Measurements from ENCODE around the gene TUBGCP3. TPM values are rescaled to one million over a fixed set of nuclear protein-coding genes. Genes with fewer than 3 reads are reported as not detected.

TUBGCP3 gene
- total RNA-seq, 1 donor from 2014 or later, result 22.4 TPM

DNA sequence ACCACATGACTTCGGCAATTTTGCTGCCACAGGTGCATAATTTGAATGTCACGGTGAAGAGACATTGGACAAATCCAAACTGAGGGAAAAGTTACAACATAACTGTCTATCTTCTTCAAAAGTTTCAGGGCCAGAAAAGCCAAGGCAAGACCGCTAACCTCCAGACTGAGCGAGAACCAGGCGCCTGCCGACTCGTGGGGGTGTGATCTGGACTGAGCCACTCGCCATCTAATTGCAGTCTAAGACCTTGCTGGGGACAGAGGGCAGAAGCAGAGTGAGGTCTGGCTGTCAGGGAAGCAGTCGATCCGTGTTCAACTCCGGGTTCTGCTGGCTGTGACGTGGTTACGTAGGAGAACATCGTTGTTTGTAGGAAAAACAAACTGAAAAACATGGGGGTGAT is 123.2 kb downstream of the TUBGCP3 start:
- intact Hi-C loops (cut with DNase I), result no loop called here
- no peak overlapping the region for H3K4me3 ChIP-seq
- H3K27ac ChIP-seq, result no peak overlapping the region
- no peak for DNase-seq (ENCODE audit: low spot score in 2 of 2)
- H3K9me3 ChIP-seq, result peaks cover 0 to under 1% of the 10 kb centered on the region in 2 donors
- H3K4me1 ChIP-seq, result no peaks in the 10 kb centered on the region
- no peaks in the 10 kb centered on the region for H3K36me3 ChIP-seq
- H3K27me3 ChIP-seq, result no peaks in the 10 kb centered on the region
- TF ChIP-seq, protein P1, sequence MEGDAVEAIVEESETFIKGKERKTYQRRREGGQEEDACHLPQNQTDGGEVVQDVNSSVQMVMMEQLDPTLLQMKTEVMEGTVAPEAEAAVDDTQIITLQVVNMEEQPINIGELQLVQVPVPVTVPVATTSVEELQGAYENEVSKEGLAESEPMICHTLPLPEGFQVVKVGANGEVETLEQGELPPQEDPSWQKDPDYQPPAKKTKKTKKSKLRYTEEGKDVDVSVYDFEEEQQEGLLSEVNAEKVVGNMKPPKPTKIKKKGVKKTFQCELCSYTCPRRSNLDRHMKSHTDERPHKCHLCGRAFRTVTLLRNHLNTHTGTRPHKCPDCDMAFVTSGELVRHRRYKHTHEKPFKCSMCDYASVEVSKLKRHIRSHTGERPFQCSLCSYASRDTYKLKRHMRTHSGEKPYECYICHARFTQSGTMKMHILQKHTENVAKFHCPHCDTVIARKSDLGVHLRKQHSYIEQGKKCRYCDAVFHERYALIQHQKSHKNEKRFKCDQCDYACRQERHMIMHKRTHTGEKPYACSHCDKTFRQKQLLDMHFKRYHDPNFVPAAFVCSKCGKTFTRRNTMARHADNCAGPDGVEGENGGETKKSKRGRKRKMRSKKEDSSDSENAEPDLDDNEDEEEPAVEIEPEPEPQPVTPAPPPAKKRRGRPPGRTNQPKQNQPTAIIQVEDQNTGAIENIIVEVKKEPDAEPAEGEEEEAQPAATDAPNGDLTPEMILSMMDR (IDR thresholded peaks at IDR 0.05), result no peak

- no peaks in the 10 kb centered on the region for H3K27me3 ChIP-seq
- no peaks in the 10 kb centered on the region for H3K36me3 ChIP-seq
- H3K27ac ChIP-seq, result no peak overlapping the region
- H3K4me3 ChIP-seq, result no peak overlapping the region
- peaks cover 0 to 6% of the 10 kb centered on the region in 2 donors for H3K9me3 ChIP-seq
- intact Hi-C loops (cut with DNase I), result no loop called here
- no peaks in the 10 kb centered on the region for H3K4me1 ChIP-seq
- TF ChIP-seq, protein P1 (IDR thresholded peaks at IDR 0.05), result no peak
- no peak for DNase-seq (ENCODE audit: low spot score in 2 of 2)
These were observed 125.5 kb downstream of the TUBGCP3 start for GRCh38 chr13:112462408-112462807.

- H3K27ac ChIP-seq, result no peak overlapping the region
- H3K27me3 ChIP-seq, result no peaks in the 10 kb centered on the region
- H3K4me3 ChIP-seq, result no peak overlapping the region
- peaks cover 0 to 6% of the 10 kb centered on the region in 2 donors for H3K9me3 ChIP-seq
- no peaks in the 10 kb centered on the region for H3K4me1 ChIP-seq
- intact Hi-C loops (cut with DNase I), result no loop called here
- no peaks in the 10 kb centered on the region for H3K36me3 ChIP-seq
- TF ChIP-seq, protein P1 (IDR thresholded peaks at IDR 0.05), result no peak
- no peak for DNase-seq (ENCODE audit: low spot score in 2 of 2)
These were observed 130.5 kb downstream of the TUBGCP3 start for GRCh38 chr13:112457485-112457884.

DNA sequence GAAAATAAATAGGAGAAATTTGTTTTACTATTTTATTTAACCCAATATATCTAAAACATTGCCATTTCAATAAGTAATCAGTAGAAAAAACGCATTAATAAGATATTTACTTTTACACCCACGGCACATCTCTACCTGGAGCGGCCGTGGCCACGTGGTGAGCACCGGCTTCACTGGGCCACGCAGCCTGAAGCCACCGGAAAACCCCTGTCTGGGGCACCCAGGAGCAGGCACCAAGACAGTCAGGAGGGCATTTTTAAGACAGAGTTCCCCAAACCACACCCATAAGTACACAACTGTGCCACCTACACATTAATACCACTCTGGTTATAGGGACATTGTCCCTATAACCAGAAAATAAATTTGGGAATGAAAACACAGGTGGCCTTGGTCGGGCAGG is 130.9 kb downstream of the TUBGCP3 start:
- no peak overlapping the region for H3K27ac ChIP-seq
- H3K36me3 ChIP-seq, result no peaks in the 10 kb centered on the region
- DNase-seq (ENCODE audit: low spot score in 2 of 2), result no peak
- H3K9me3 ChIP-seq, result peaks cover 0 to 6% of the 10 kb centered on the region in 2 donors
- TF ChIP-seq, protein P1 (IDR thresholded peaks at IDR 0.05), result no peak
- H3K4me3 ChIP-seq, result no peak overlapping the region
- no peaks in the 10 kb centered on the region for H3K27me3 ChIP-seq
- intact Hi-C loops (cut with DNase I), result no loop called here
- no peaks in the 10 kb centered on the region for H3K4me1 ChIP-seq

DNA sequence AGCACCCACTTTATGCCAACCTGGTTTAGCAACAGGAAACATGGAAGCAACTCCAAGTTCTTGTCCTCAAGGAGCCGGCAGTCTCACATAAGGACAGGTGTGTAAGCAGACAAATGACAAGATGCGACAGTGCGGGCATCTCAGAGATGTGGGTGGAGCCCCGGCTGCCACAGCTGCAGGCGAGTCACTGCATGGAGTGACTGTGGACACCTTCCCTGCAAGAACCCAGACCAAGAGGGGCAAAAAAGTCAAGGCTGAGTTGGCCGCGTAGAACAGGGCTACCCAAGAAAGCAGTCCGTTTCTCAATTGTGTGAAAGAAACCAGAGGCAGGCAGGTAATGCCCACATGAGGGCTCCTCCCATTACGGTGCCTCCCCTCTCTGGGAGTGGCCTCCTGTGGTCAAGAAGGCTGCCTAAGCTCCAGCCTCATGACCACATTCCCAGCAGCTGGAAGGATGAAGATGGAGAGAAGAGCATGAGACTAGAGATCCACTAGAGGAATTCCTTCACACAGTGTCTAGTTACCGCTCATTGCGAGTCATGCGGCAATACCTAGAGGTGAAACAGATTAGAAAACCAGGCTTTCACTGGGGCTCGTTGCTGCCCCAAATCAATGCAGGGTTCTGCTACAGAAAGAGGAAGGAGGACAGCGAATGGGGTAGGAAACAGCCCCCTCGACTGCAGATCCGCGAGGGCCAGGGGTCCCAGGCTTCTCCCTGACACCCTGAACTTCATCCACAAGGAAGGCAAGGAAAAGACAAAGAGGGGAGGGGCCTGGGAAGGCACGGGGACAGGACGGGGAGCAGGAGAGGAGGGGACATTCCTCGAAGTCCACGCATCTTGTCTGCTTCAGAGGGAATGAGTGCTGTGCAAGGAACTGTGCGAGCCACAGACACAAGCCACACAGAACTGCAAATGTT is 131.6 kb downstream of the TUBGCP3 start:
- no peak for DNase-seq (ENCODE audit: low spot score in 2 of 2)

More for the DNA sequence above, 131.6 kb downstream of the TUBGCP3 start:
- TF ChIP-seq, protein P1 (IDR thresholded peaks at IDR 0.05), result no peak
- intact Hi-C loops (cut with DNase I), result loop anchor here (1.0 kb wide), 1 partner anchor 10 kb away; no protein-coding TSS in a partner anchor
- Histone ChIP-seq H3K27me3 (no peaks in the 10 kb centered on the region), H3K9me3 (peaks cover 0 to 6% of the 10 kb centered on the region in 2 donors), H3K36me3 (no peaks in the 10 kb centered on the region), H3K4me3 (no peak overlapping the region), H3K4me1 (no peaks in the 10 kb centered on the region), H3K27ac (no peak overlapping the region)

Data from ascending aorta (tissue), 2 donors.